ENCODE data around the gene E2F2. TPM values are rescaled to one million over a fixed set of nuclear protein-coding genes. Genes with fewer than 3 reads are reported as not detected.

E2F2 gene
- total RNA-seq, 1 experiment from 2014 or later = 6.6 TPM

- no peaks in the 10 kb centered on the region for H3K9me3 ChIP-seq (ENCODE audit: low read length)
- no peak overlapping the region for H3K4me2 ChIP-seq (ENCODE audit: low read depth, low read length, poor library complexity, severe bottlenecking)
- no peak overlapping the region for H3K27ac ChIP-seq (ENCODE audit: low read length)
- H3K9me2 ChIP-seq (replicated peaks; ENCODE audit: insufficient read depth, low read length) = no peaks in the 10 kb centered on the region
- H3K79me2 ChIP-seq (ENCODE audit: low read length) = peaks cover 19% of the 10 kb centered on the region
- DNase-seq = no peak
- H2AFZ ChIP-seq (ENCODE audit: low read length) = no peak overlapping the region
- H3K27me3 ChIP-seq (ENCODE audit: low read length) = no peaks in the 10 kb centered on the region
- no peaks in the 10 kb centered on the region for H4K20me1 ChIP-seq (ENCODE audit: insufficient read depth, low read depth, low read length)
- H3K9ac ChIP-seq (ENCODE audit: low read length) = no peak overlapping the region
- H3K4me1 ChIP-seq (ENCODE audit: low read length) = peaks cover 54% of the 10 kb centered on the region
- no peak overlapping the region for H3K4me3 ChIP-seq (ENCODE audit: low read length)
- no peaks in the 10 kb centered on the region for H3K36me3 ChIP-seq (ENCODE audit: insufficient read depth, low read length)
Measured at GRCh38 chr1:23533246-23534023, 2.4 kb upstream of the E2F2 start.

- Histone ChIP-seq H3K9me3 (ENCODE audit: low read length) (no peaks in the 10 kb centered on the region), H3K27ac (ENCODE audit: low read length) (no peak overlapping the region)
Measured at GRCh38 chr1:23531562-23532094, 595 bp upstream of the E2F2 start.

GRCh38 chr1:23530087-23530746 is 816 bp downstream of the E2F2 start:
- Histone ChIP-seq H3K9ac (ENCODE audit: low read length) (peak overlapping the region; percentile 76), H3K4me2 (ENCODE audit: low read depth, low read length, poor library complexity, severe bottlenecking) (peak overlapping the region; percentile 90), H3K27me3 (ENCODE audit: low read length) (no peaks in the 10 kb centered on the region), H4K20me1 (ENCODE audit: insufficient read depth, low read depth, low read length) (peaks cover 6% of the 10 kb centered on the region; the same call in 1 of the 2 replicates), H3K4me3 (ENCODE audit: low read length) (peak overlapping the region; percentile 78), H3K9me3 (ENCODE audit: low read length) (no peaks in the 10 kb centered on the region), H3K27ac (ENCODE audit: low read length) (peak overlapping the region; percentile 95), H2AFZ (ENCODE audit: low read length) (peak overlapping the region; percentile 45; the same call in 1 of the 2 replicates), H3K36me3 (ENCODE audit: insufficient read depth, low read length) (no peaks in the 10 kb centered on the region), H3K9me2 (replicated peaks; ENCODE audit: insufficient read depth, low read length) (no peaks in the 10 kb centered on the region), H3K79me2 (ENCODE audit: low read length) (peaks cover 51% of the 10 kb centered on the region), H3K4me1 (ENCODE audit: low read length) (peaks cover 77% of the 10 kb centered on the region)
- peak; percentile 73 for DNase-seq

More at GRCh38 chr1:23531562-23532094, 595 bp upstream of the E2F2 start:
- no peaks in the 10 kb centered on the region for H3K9me2 ChIP-seq (replicated peaks; ENCODE audit: insufficient read depth, low read length)
- no peaks in the 10 kb centered on the region for H3K27me3 ChIP-seq (ENCODE audit: low read length)
- H3K4me2 ChIP-seq (ENCODE audit: low read depth, low read length, poor library complexity, severe bottlenecking) = peak overlapping the region; percentile 90
- H3K9ac ChIP-seq (ENCODE audit: low read length) = peak overlapping the region; percentile 63
- H3K79me2 ChIP-seq (ENCODE audit: low read length) = peaks cover 36% of the 10 kb centered on the region
- peaks cover 3% of the 10 kb centered on the region; the same call in 1 of the 2 replicates for H4K20me1 ChIP-seq (ENCODE audit: insufficient read depth, low read depth, low read length)
- peaks cover 63% of the 10 kb centered on the region for H3K4me1 ChIP-seq (ENCODE audit: low read length)
- H2AFZ ChIP-seq (ENCODE audit: low read length) = peak overlapping the region; percentile 80
- no peaks in the 10 kb centered on the region for H3K36me3 ChIP-seq (ENCODE audit: insufficient read depth, low read length)
- peak overlapping the region; percentile 61 for H3K4me3 ChIP-seq (ENCODE audit: low read length)
- DNase-seq = no peak

GRCh38 chr1:23529146-23530086 is 1.6 kb downstream of the E2F2 start:
- peak overlapping the region; percentile 45; the same call in 1 of the 2 replicates for H2AFZ ChIP-seq (ENCODE audit: low read length)
- H3K79me2 ChIP-seq (ENCODE audit: low read length) = peaks cover 59% of the 10 kb centered on the region
- peak overlapping the region; percentile 95 for H3K27ac ChIP-seq (ENCODE audit: low read length)

GRCh38 chr1:23528250-23528978 is 2.6 kb downstream of the E2F2 start:
- Histone ChIP-seq H3K9me3 (ENCODE audit: low read length) (no peaks in the 10 kb centered on the region), H4K20me1 (ENCODE audit: insufficient read depth, low read depth, low read length) (peaks cover 10% of the 10 kb centered on the region; the same call in 1 of the 2 replicates), H3K27me3 (ENCODE audit: low read length) (no peaks in the 10 kb centered on the region), H2AFZ (ENCODE audit: low read length) (no peak overlapping the region), H3K4me3 (ENCODE audit: low read length) (peak overlapping the region; percentile 78), H3K4me2 (ENCODE audit: low read depth, low read length, poor library complexity, severe bottlenecking) (peak overlapping the region; percentile 90), H3K4me1 (ENCODE audit: low read length) (peaks cover 85% of the 10 kb centered on the region), H3K79me2 (ENCODE audit: low read length) (peaks cover 64% of the 10 kb centered on the region), H3K9me2 (replicated peaks; ENCODE audit: insufficient read depth, low read length) (no peaks in the 10 kb centered on the region), H3K9ac (ENCODE audit: low read length) (peak overlapping the region; percentile 76), H3K36me3 (ENCODE audit: insufficient read depth, low read length) (no peaks in the 10 kb centered on the region), H3K27ac (ENCODE audit: low read length) (peak overlapping the region; percentile 95)
- DNase-seq = peak; percentile 93

More at GRCh38 chr1:23529146-23530086, 1.6 kb downstream of the E2F2 start:
- peak; percentile 65 for DNase-seq
- peak overlapping the region; percentile 78 for H3K4me3 ChIP-seq (ENCODE audit: low read length)
- no peaks in the 10 kb centered on the region for H3K9me3 ChIP-seq (ENCODE audit: low read length)
- no peaks in the 10 kb centered on the region for H3K36me3 ChIP-seq (ENCODE audit: insufficient read depth, low read length)
- H4K20me1 ChIP-seq (ENCODE audit: insufficient read depth, low read depth, low read length) = peaks cover 7% of the 10 kb centered on the region; the same call in 1 of the 2 replicates
- H3K4me2 ChIP-seq (ENCODE audit: low read depth, low read length, poor library complexity, severe bottlenecking) = peak overlapping the region; percentile 90
- H3K27me3 ChIP-seq (ENCODE audit: low read length) = no peaks in the 10 kb centered on the region
- no peaks in the 10 kb centered on the region for H3K9me2 ChIP-seq (replicated peaks; ENCODE audit: insufficient read depth, low read length)
- peak overlapping the region; percentile 76 for H3K9ac ChIP-seq (ENCODE audit: low read length)
- peaks cover 85% of the 10 kb centered on the region for H3K4me1 ChIP-seq (ENCODE audit: low read length)

GRCh38 chr1:23527900-23528249 is 3.2 kb downstream of the E2F2 start:
- peaks cover 10% of the 10 kb centered on the region; the same call in 1 of the 2 replicates for H4K20me1 ChIP-seq (ENCODE audit: insufficient read depth, low read depth, low read length)
- H3K27ac ChIP-seq (ENCODE audit: low read length) = peak overlapping the region; percentile 95
- H3K4me1 ChIP-seq (ENCODE audit: low read length) = peaks cover 80% of the 10 kb centered on the region
- H3K4me3 ChIP-seq (ENCODE audit: low read length) = peak overlapping the region; percentile 78; the same call in 1 of the 2 replicates
- H3K9ac ChIP-seq (ENCODE audit: low read length) = peak overlapping the region; percentile 76
- no peaks in the 10 kb centered on the region for H3K9me2 ChIP-seq (replicated peaks; ENCODE audit: insufficient read depth, low read length)
- no peaks in the 10 kb centered on the region for H3K9me3 ChIP-seq (ENCODE audit: low read length)
- H3K4me2 ChIP-seq (ENCODE audit: low read depth, low read length, poor library complexity, severe bottlenecking) = peak overlapping the region; percentile 90
- no peak for DNase-seq
- H2AFZ ChIP-seq (ENCODE audit: low read length) = no peak overlapping the region
- H3K36me3 ChIP-seq (ENCODE audit: insufficient read depth, low read length) = peaks cover under 1% of the 10 kb centered on the region; the same call in 1 of the 2 replicates
- H3K27me3 ChIP-seq (ENCODE audit: low read length) = no peaks in the 10 kb centered on the region
- H3K79me2 ChIP-seq (ENCODE audit: low read length) = peaks cover 64% of the 10 kb centered on the region

- Histone ChIP-seq H3K27ac (ENCODE audit: low read length) (peak overlapping the region; percentile 95), H4K20me1 (ENCODE audit: insufficient read depth, low read depth, low read length) (peaks cover 10% of the 10 kb centered on the region; the same call in 1 of the 2 replicates), H3K36me3 (ENCODE audit: insufficient read depth, low read length) (peaks cover 6% of the 10 kb centered on the region), H3K9ac (ENCODE audit: low read length) (peak overlapping the region; percentile 76; the same call in 1 of the 2 replicates), H3K79me2 (ENCODE audit: low read length) (peaks cover 64% of the 10 kb centered on the region), H3K9me2 (replicated peaks; ENCODE audit: insufficient read depth, low read length) (no peaks in the 10 kb centered on the region), H3K4me2 (ENCODE audit: low read depth, low read length, poor library complexity, severe bottlenecking) (peak overlapping the region; percentile 90), H3K27me3 (ENCODE audit: low read length) (no peaks in the 10 kb centered on the region), H3K9me3 (ENCODE audit: low read length) (no peaks in the 10 kb centered on the region), H3K4me3 (ENCODE audit: low read length) (peak overlapping the region; percentile 78; the same call in 1 of the 2 replicates), H2AFZ (ENCODE audit: low read length) (no peak overlapping the region), H3K4me1 (ENCODE audit: low read length) (peaks cover 78% of the 10 kb centered on the region)
- no peak for DNase-seq
Measured at GRCh38 chr1:23527366-23527765, 3.7 kb downstream of the E2F2 start.
